ENCODE data around the gene KBTBD13.
"Not testable (repeated sequence)": the region's sequence is repeated elsewhere in the genome, so short reads cannot be mapped to it uniquely, and the experiment has no call there.

The KBTBD13 gene

GRCh38 chr15:65095011-65095746 is 18.6 kb downstream of the KBTBD13 start:
- H3K9me3 ChIP-seq (ENCODE audit: control insufficient read depth, low read depth, low read length): no peaks in the 10 kb centered on the region

GRCh38 chr15:65095747-65096104 is 19.2 kb downstream of the KBTBD13 start:
- no peaks in the 10 kb centered on the region for H3K4me1 ChIP-seq (ENCODE audit: control insufficient read depth, low read depth, low read length)
- H3K9me3 ChIP-seq (ENCODE audit: control insufficient read depth, low read depth, low read length): no peaks in the 10 kb centered on the region
- H3K36me3 ChIP-seq (ENCODE audit: control insufficient read depth, low read depth, low read length): no peaks in the 10 kb centered on the region
- H3K9ac ChIP-seq (ENCODE audit: low read length): no peak overlapping the region
- no peak overlapping the region for H3K27ac ChIP-seq (ENCODE audit: low read length)
- no peaks in the 10 kb centered on the region for H3K27me3 ChIP-seq (ENCODE audit: control insufficient read depth, insufficient read depth, low read length)
- H3K4me3 ChIP-seq (ENCODE audit: low read length): no peak overlapping the region

More at GRCh38 chr15:65095011-65095746, 18.6 kb downstream of the KBTBD13 start:
- Histone ChIP-seq H3K4me1 (ENCODE audit: control insufficient read depth, low read depth, low read length) (no peaks in the 10 kb centered on the region), H3K36me3 (ENCODE audit: control insufficient read depth, low read depth, low read length) (no peaks in the 10 kb centered on the region), H3K9ac (ENCODE audit: low read length) (no peak overlapping the region), H3K4me3 (ENCODE audit: low read length) (no peak overlapping the region), H3K27ac (ENCODE audit: low read length) (no peak overlapping the region), H3K27me3 (ENCODE audit: control insufficient read depth, insufficient read depth, low read length) (no peaks in the 10 kb centered on the region)

GRCh38 chr15:65096481-65097385 is 20.2 kb downstream of the KBTBD13 start:
- Histone ChIP-seq H3K9me3 (ENCODE audit: control insufficient read depth, low read depth, low read length) (no peaks in the 10 kb centered on the region), H3K27me3 (ENCODE audit: control insufficient read depth, insufficient read depth, low read length) (no peaks in the 10 kb centered on the region)

GRCh38 chr15:65097651-65098263 is 21.2 kb downstream of the KBTBD13 start:
- Histone ChIP-seq H3K27me3 (ENCODE audit: control insufficient read depth, insufficient read depth, low read length) (peaks cover 5% of the 10 kb centered on the region), H3K4me3 (ENCODE audit: low read length) (no peak overlapping the region), H3K9me3 (ENCODE audit: control insufficient read depth, low read depth, low read length) (no peaks in the 10 kb centered on the region), H3K9ac (ENCODE audit: low read length) (no peak overlapping the region), H3K27ac (ENCODE audit: low read length) (no peak overlapping the region), H3K36me3 (ENCODE audit: control insufficient read depth, low read depth, low read length) (no peaks in the 10 kb centered on the region), H3K4me1 (ENCODE audit: control insufficient read depth, low read depth, low read length) (no peaks in the 10 kb centered on the region)

More at GRCh38 chr15:65096481-65097385, 20.2 kb downstream of the KBTBD13 start:
- no peak overlapping the region for H3K27ac ChIP-seq (ENCODE audit: low read length)
- no peak overlapping the region for H3K9ac ChIP-seq (ENCODE audit: low read length)
- H3K36me3 ChIP-seq (ENCODE audit: control insufficient read depth, low read depth, low read length): no peaks in the 10 kb centered on the region
- no peak overlapping the region for H3K4me3 ChIP-seq (ENCODE audit: low read length)
- no peaks in the 10 kb centered on the region for H3K4me1 ChIP-seq (ENCODE audit: control insufficient read depth, low read depth, low read length)

- Histone ChIP-seq H3K4me1 (ENCODE audit: control insufficient read depth, low read depth, low read length) (no peaks in the 10 kb centered on the region), H3K36me3 (ENCODE audit: control insufficient read depth, low read depth, low read length) (no peaks in the 10 kb centered on the region)
Observed at GRCh38 chr15:65099336-65099735, 22.8 kb downstream of the KBTBD13 start.

GRCh38 chr15:65099801-65100200 is 23.3 kb downstream of the KBTBD13 start:
- H3K9me3 ChIP-seq (ENCODE audit: control insufficient read depth, low read depth, low read length); H3K36me3 ChIP-seq (ENCODE audit: control insufficient read depth, low read depth, low read length): not testable (repeated sequence)

More at GRCh38 chr15:65099336-65099735, 22.8 kb downstream of the KBTBD13 start:
- Histone ChIP-seq H3K9ac (ENCODE audit: low read length) (no peak overlapping the region), H3K27ac (ENCODE audit: low read length) (no peak overlapping the region), H3K9me3 (ENCODE audit: control insufficient read depth, low read depth, low read length) (no peaks in the 10 kb centered on the region), H3K4me3 (ENCODE audit: low read length) (no peak overlapping the region), H3K27me3 (ENCODE audit: control insufficient read depth, insufficient read depth, low read length) (peaks cover 13% of the 10 kb centered on the region)

GRCh38 chr15:65100442-65100841 is 23.9 kb downstream of the KBTBD13 start:
- no peak overlapping the region for H3K4me3 ChIP-seq (ENCODE audit: low read length)
- peaks cover 13% of the 10 kb centered on the region for H3K27me3 ChIP-seq (ENCODE audit: control insufficient read depth, insufficient read depth, low read length)
- no peaks in the 10 kb centered on the region for H3K36me3 ChIP-seq (ENCODE audit: control insufficient read depth, low read depth, low read length)
- H3K9ac ChIP-seq (ENCODE audit: low read length): no peak overlapping the region
- H3K4me1 ChIP-seq (ENCODE audit: control insufficient read depth, low read depth, low read length): no peaks in the 10 kb centered on the region
- no peaks in the 10 kb centered on the region for H3K9me3 ChIP-seq (ENCODE audit: control insufficient read depth, low read depth, low read length)
- H3K27ac ChIP-seq (ENCODE audit: low read length): no peak overlapping the region

More at GRCh38 chr15:65099801-65100200, 23.3 kb downstream of the KBTBD13 start:
- H3K9ac ChIP-seq (ENCODE audit: low read length); H3K27ac ChIP-seq (ENCODE audit: low read length); H3K4me1 ChIP-seq (ENCODE audit: control insufficient read depth, low read depth, low read length); H3K4me3 ChIP-seq (ENCODE audit: low read length): not testable (repeated sequence)
- H3K27me3 ChIP-seq (ENCODE audit: control insufficient read depth, insufficient read depth, low read length): peaks cover 13% of the 10 kb centered on the region

GRCh38 chr15:65101411-65101890 is 24.9 kb downstream of the KBTBD13 start:
- no peaks in the 10 kb centered on the region for H3K9me3 ChIP-seq (ENCODE audit: control insufficient read depth, low read depth, low read length)
- peak overlapping the region; percentile 52 for H3K4me3 ChIP-seq (ENCODE audit: low read length)
- no peaks in the 10 kb centered on the region for H3K36me3 ChIP-seq (ENCODE audit: control insufficient read depth, low read depth, low read length)
- peaks cover 13% of the 10 kb centered on the region for H3K27me3 ChIP-seq (ENCODE audit: control insufficient read depth, insufficient read depth, low read length)
- no peaks in the 10 kb centered on the region for H3K4me1 ChIP-seq (ENCODE audit: control insufficient read depth, low read depth, low read length)
- no peak overlapping the region for H3K9ac ChIP-seq (ENCODE audit: low read length)
- no peak overlapping the region for H3K27ac ChIP-seq (ENCODE audit: low read length)

GRCh38 chr15:65101891-65102708 is 25.6 kb downstream of the KBTBD13 start:
- Histone ChIP-seq H3K9ac (ENCODE audit: low read length) (no peak overlapping the region), H3K36me3 (ENCODE audit: control insufficient read depth, low read depth, low read length) (no peaks in the 10 kb centered on the region), H3K4me3 (ENCODE audit: low read length) (peak overlapping the region; percentile 52), H3K27ac (ENCODE audit: low read length) (no peak overlapping the region), H3K9me3 (ENCODE audit: control insufficient read depth, low read depth, low read length) (no peaks in the 10 kb centered on the region), H3K4me1 (ENCODE audit: control insufficient read depth, low read depth, low read length) (no peaks in the 10 kb centered on the region), H3K27me3 (ENCODE audit: control insufficient read depth, insufficient read depth, low read length) (peaks cover 13% of the 10 kb centered on the region)

- peak overlapping the region; percentile 52 for H3K4me3 ChIP-seq (ENCODE audit: low read length)
- H3K27me3 ChIP-seq (ENCODE audit: control insufficient read depth, insufficient read depth, low read length): peaks cover 13% of the 10 kb centered on the region
- H3K36me3 ChIP-seq (ENCODE audit: control insufficient read depth, low read depth, low read length): no peaks in the 10 kb centered on the region
- H3K9me3 ChIP-seq (ENCODE audit: control insufficient read depth, low read depth, low read length): no peaks in the 10 kb centered on the region
- H3K4me1 ChIP-seq (ENCODE audit: control insufficient read depth, low read depth, low read length): no peaks in the 10 kb centered on the region
- no peak overlapping the region for H3K27ac ChIP-seq (ENCODE audit: low read length)
- no peak overlapping the region for H3K9ac ChIP-seq (ENCODE audit: low read length)
Observed at GRCh38 chr15:65102912-65103311, 26.4 kb downstream of the KBTBD13 start.
